ENCODE measurements around the gene CADPS.

GRCh38 chr3:62373215-62373614 is 502.0 kb downstream of the CADPS start, which contains the start of gene FEZF2:
- TF ChIP-seq POLR2AphosphoS5 (IDR thresholded peaks at IDR 0.05; ENCODE audit: low read depth, low read length) (no peak), SIN3A (IDR thresholded peaks at IDR 0.05; ENCODE audit: borderline replicate concordance, insufficient read depth, low read length) (no peak), REST (IDR thresholded peaks at IDR 0.05; ENCODE audit: insufficient read depth in 1 of 2, low read depth in 2 of 2, low read length in 2 of 2) (no peak), TAF1 (IDR thresholded peaks at IDR 0.05; ENCODE audit: borderline replicate concordance, insufficient read depth, low read length) (no peak)

Measured in PFSK-1 (cell line).